Adipose tissue (tissue), 3 donors: Measurements from ENCODE around the gene AKAP6. TPM values are rescaled to one million over a fixed set of nuclear protein-coding genes. Genes with fewer than 3 reads are reported as not detected.

Experiments
- H3K27ac ChIP-seq: one replicate; pipeline ENCODE4 v1.5.1; 2013; ENCODE audit warnings: low read depth, low read length
- WGBS, 3 donors: extraction: QIAGEN DNeasy Blood & Tissue Kit; methylation state at CpG; one replicate each; pipeline ENCODE4 v1.1.7; 2013; 5-methylcytosine and 5-hydroxymethylcytosine counted together
- polyA plus RNA-seq, 3 donors: library from polyadenylated mRNA; stranded (reverse); fragments of 200-250 nt; gene quantifications; one replicate each; pipeline ENCODE4 v1.2.3, GENCODE V29; 2013
- donor health status: healthy with polysubstance abuse.
- donor health status: Bipolar disorder and iron deficiency.
- donor health status: healthy.

AKAP6 gene
- polyA plus RNA-seq, 3 donors: 0.27 to 1.9 (median 0.29) TPM

GRCh38 chr14:32821964-32822653 is 493.0 kb downstream of the AKAP6 start:
- no peak overlapping the region for H3K27ac ChIP-seq
- 89 to 93% (median 91%) methylated on average over 7 of the region's 7 CpGs for WGBS, 3 donors

- no peak overlapping the region for H3K27ac ChIP-seq
- 73 to 78% (median 75%) methylated on average over 5 of the region's 5 CpGs for WGBS, 3 donors
Observed at GRCh38 chr14:32823706-32824105, 494.6 kb downstream of the AKAP6 start.

- H3K27ac ChIP-seq: no peak overlapping the region
- WGBS, 3 donors: 71 to 86% (median 75%) methylated on average over 3 of the region's 3 CpGs
Observed at GRCh38 chr14:32824195-32824594, 495.1 kb downstream of the AKAP6 start.

GRCh38 chr14:32825058-32825457 is 496.0 kb downstream of the AKAP6 start:
- H3K27ac ChIP-seq: no peak overlapping the region
- 57 to 69% (median 61%) methylated on average over 4 of the region's 4 CpGs for WGBS, 3 donors

- H3K27ac ChIP-seq: no peak overlapping the region
- WGBS, 3 donors: 54 to 61% (median 55%) methylated on average over 9 of the region's 9 CpGs
Observed at GRCh38 chr14:32826404-32827082, 497.4 kb downstream of the AKAP6 start.

- WGBS, 3 donors: 81 to 84% (median 81%) methylated on average over 3 of the region's 3 CpGs
- no peak overlapping the region for H3K27ac ChIP-seq
Observed at GRCh38 chr14:32827514-32827913, 498.4 kb downstream of the AKAP6 start.

- H3K27ac ChIP-seq: no peak overlapping the region
- WGBS, 3 donors: 60 to 89% (median 81%) methylated on average over 3 of the region's 3 CpGs
Observed at GRCh38 chr14:32835924-32836323, 506.8 kb downstream of the AKAP6 start.

GRCh38 chr14:32841698-32842097 is 512.6 kb downstream of the AKAP6 start:
- H3K27ac ChIP-seq: no peak overlapping the region

GRCh38 chr14:32846821-32847365 is 517.8 kb downstream of the AKAP6 start:
- no peak overlapping the region for H3K27ac ChIP-seq
- WGBS, 3 donors: 43 to 66% (median 47%) methylated on average over 2 of the region's 2 CpGs

- no peak overlapping the region for H3K27ac ChIP-seq
- 89 to 99% (median 95%) methylated on average over 4 of the region's 4 CpGs for WGBS, 3 donors
Observed at GRCh38 chr14:32847867-32848266, 518.8 kb downstream of the AKAP6 start.

- H3K27ac ChIP-seq: no peak overlapping the region
- 47 to 72% (median 51%) methylated on average over 5 of the region's 5 CpGs for WGBS, 3 donors
Observed at GRCh38 chr14:32865827-32866376, 536.8 kb downstream of the AKAP6 start.

GRCh38 chr14:32883188-32883587 is 554.1 kb downstream of the AKAP6 start:
- 92 to 95% (median 94%) methylated on average over 3 of the region's 3 CpGs for WGBS, 3 donors
- H3K27ac ChIP-seq: no peak overlapping the region

Other genes starting within 250 kb of the AKAP6 start
- gene RNU6-7, start 127.3 kb upstream of the AKAP6 start, polyA plus RNA-seq: not detected
- not detected for gene RNU6-8, start 126.0 kb upstream of the AKAP6 start, polyA plus RNA-seq